HG03571 (cell line): Measurements from ENCODE around the gene HTR3A.

Experiments used
- ATAC-seq: cut with Tn5 transposase; IDR thresholded peaks from one replicate; pipeline ENCODE4 v1.9.1; 2021; ENCODE audit not compliant: unreplicated experiment

The HTR3A gene

GRCh38 chr11:113977701-113978100 lies 2.8 kb downstream of the HTR3A start:
- no peak for ATAC-seq

- ATAC-seq = no peak
These were observed 4.5 kb downstream of the HTR3A start for GRCh38 chr11:113979431-113979830.

- ATAC-seq = no peak
These were observed 5.9 kb downstream of the HTR3A start for GRCh38 chr11:113980785-113981184.

- no peak for ATAC-seq
These were observed 7.4 kb downstream of the HTR3A start for GRCh38 chr11:113982306-113982705.

GRCh38 chr11:113984781-113985180 lies 9.9 kb downstream of the HTR3A start:
- no peak for ATAC-seq

GRCh38 chr11:113985906-113986305 lies 11.0 kb downstream of the HTR3A start:
- ATAC-seq = no peak

- no peak for ATAC-seq
These were observed 11.6 kb downstream of the HTR3A start for GRCh38 chr11:113986351-113987140.

- ATAC-seq = no peak
These were observed 14.5 kb downstream of the HTR3A start for GRCh38 chr11:113989381-113989780.

GRCh38 chr11:113989916-113990315 lies 15.0 kb downstream of the HTR3A start:
- no peak for ATAC-seq

- no peak for ATAC-seq
These were observed 16.3 kb downstream of the HTR3A start for GRCh38 chr11:113991170-113991569.

GRCh38 chr11:113991718-113992458 lies 17.0 kb downstream of the HTR3A start:
- no peak for ATAC-seq

GRCh38 chr11:113992459-113993110 lies 17.7 kb downstream of the HTR3A start:
- ATAC-seq = no peak

GRCh38 chr11:113994077-113994954 lies 19.4 kb downstream of the HTR3A start:
- ATAC-seq = no peak

- ATAC-seq = no peak
These were observed 22.6 kb downstream of the HTR3A start for GRCh38 chr11:113997473-113997872.

- ATAC-seq = no peak
These were observed 23.7 kb downstream of the HTR3A start for GRCh38 chr11:113998574-113998973.

- no peak for ATAC-seq
These were observed 25.6 kb downstream of the HTR3A start for GRCh38 chr11:114000526-114000925.

- no peak for ATAC-seq
These were observed 26.5 kb downstream of the HTR3A start for GRCh38 chr11:114001416-114001815.

- no peak for ATAC-seq
These were observed 33.4 kb downstream of the HTR3A start for GRCh38 chr11:114008331-114008730.

- no peak for ATAC-seq
These were observed 36.0 kb downstream of the HTR3A start for GRCh38 chr11:114010931-114011330.

- ATAC-seq = no peak
These were observed 36.5 kb downstream of the HTR3A start for GRCh38 chr11:114011443-114011842.

GRCh38 chr11:114015117-114015516 lies 40.2 kb downstream of the HTR3A start:
- ATAC-seq = no peak
